ENCODE data around the gene CCDC92.

DNA sequence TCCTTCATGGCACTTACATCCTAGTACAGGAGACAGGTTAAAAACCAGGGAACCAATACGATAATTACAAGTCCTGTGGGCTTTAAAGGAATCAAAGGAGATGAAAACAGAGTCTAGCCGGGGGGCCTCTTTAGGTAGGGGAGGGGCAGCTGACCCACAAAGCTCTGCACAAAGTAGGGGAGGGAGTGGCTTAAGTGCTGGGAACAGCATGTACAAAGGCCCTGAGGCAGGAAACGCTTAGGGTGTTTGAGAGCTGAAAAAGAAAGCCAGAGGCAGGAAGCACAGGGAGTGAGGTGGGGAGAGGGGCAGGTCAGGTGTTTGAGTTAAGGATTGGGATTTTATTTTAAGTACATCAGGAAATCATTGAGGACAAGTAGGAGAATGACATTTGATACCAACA lies 38.1 kb upstream of the CCDC92 start:
- TF ChIP-seq, protein P1, sequence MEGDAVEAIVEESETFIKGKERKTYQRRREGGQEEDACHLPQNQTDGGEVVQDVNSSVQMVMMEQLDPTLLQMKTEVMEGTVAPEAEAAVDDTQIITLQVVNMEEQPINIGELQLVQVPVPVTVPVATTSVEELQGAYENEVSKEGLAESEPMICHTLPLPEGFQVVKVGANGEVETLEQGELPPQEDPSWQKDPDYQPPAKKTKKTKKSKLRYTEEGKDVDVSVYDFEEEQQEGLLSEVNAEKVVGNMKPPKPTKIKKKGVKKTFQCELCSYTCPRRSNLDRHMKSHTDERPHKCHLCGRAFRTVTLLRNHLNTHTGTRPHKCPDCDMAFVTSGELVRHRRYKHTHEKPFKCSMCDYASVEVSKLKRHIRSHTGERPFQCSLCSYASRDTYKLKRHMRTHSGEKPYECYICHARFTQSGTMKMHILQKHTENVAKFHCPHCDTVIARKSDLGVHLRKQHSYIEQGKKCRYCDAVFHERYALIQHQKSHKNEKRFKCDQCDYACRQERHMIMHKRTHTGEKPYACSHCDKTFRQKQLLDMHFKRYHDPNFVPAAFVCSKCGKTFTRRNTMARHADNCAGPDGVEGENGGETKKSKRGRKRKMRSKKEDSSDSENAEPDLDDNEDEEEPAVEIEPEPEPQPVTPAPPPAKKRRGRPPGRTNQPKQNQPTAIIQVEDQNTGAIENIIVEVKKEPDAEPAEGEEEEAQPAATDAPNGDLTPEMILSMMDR (IDR thresholded peaks at IDR 0.05) = no peak
- TF ChIP-seq, protein P2, sequence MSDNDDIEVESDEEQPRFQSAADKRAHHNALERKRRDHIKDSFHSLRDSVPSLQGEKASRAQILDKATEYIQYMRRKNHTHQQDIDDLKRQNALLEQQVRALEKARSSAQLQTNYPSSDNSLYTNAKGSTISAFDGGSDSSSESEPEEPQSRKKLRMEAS (IDR thresholded peaks at IDR 0.05; ENCODE audit: low read depth) = no peak
- TF ChIP-seq SMC3 (IDR thresholded peaks at IDR 0.05; ENCODE audit: low read depth, low read length) (no peak), RCOR1 (IDR thresholded peaks at IDR 0.05; ENCODE audit: low read length) (no peak), NFIC (IDR thresholded peaks at IDR 0.05; ENCODE audit: borderline replicate concordance) (no peak), SIN3A (IDR thresholded peaks at IDR 0.05; ENCODE audit: borderline replicate concordance, low read depth, low read length) (no peak), FOSL2 (IDR thresholded peaks at IDR 0.05; ENCODE audit: borderline replicate concordance, low read depth) (no peak)
- TF ChIP-seq, protein P3, sequence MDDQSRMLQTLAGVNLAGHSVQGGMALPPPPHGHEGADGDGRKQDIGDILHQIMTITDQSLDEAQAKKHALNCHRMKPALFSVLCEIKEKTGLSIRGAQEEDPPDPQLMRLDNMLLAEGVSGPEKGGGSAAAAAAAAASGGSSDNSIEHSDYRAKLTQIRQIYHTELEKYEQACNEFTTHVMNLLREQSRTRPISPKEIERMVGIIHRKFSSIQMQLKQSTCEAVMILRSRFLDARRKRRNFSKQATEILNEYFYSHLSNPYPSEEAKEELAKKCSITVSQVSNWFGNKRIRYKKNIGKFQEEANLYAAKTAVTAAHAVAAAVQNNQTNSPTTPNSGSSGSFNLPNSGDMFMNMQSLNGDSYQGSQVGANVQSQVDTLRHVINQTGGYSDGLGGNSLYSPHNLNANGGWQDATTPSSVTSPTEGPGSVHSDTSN (IDR thresholded peaks at IDR 0.05) = no peak
- TF ChIP-seq, protein P4, sequence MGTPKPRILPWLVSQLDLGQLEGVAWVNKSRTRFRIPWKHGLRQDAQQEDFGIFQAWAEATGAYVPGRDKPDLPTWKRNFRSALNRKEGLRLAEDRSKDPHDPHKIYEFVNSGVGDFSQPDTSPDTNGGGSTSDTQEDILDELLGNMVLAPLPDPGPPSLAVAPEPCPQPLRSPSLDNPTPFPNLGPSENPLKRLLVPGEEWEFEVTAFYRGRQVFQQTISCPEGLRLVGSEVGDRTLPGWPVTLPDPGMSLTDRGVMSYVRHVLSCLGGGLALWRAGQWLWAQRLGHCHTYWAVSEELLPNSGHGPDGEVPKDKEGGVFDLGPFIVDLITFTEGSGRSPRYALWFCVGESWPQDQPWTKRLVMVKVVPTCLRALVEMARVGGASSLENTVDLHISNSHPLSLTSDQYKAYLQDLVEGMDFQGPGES (IDR thresholded peaks at IDR 0.05; ENCODE audit: low read depth, low read length) = no peak
- TF ChIP-seq, protein P5, sequence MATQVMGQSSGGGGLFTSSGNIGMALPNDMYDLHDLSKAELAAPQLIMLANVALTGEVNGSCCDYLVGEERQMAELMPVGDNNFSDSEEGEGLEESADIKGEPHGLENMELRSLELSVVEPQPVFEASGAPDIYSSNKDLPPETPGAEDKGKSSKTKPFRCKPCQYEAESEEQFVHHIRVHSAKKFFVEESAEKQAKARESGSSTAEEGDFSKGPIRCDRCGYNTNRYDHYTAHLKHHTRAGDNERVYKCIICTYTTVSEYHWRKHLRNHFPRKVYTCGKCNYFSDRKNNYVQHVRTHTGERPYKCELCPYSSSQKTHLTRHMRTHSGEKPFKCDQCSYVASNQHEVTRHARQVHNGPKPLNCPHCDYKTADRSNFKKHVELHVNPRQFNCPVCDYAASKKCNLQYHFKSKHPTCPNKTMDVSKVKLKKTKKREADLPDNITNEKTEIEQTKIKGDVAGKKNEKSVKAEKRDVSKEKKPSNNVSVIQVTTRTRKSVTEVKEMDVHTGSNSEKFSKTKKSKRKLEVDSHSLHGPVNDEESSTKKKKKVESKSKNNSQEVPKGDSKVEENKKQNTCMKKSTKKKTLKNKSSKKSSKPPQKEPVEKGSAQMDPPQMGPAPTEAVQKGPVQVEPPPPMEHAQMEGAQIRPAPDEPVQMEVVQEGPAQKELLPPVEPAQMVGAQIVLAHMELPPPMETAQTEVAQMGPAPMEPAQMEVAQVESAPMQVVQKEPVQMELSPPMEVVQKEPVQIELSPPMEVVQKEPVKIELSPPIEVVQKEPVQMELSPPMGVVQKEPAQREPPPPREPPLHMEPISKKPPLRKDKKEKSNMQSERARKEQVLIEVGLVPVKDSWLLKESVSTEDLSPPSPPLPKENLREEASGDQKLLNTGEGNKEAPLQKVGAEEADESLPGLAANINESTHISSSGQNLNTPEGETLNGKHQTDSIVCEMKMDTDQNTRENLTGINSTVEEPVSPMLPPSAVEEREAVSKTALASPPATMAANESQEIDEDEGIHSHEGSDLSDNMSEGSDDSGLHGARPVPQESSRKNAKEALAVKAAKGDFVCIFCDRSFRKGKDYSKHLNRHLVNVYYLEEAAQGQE (IDR thresholded peaks at IDR 0.05; ENCODE audit: low read depth, low read length) = no peak

Data from SK-N-SH (cell line).